IMR-90 (cell line): ENCODE data around the gene ABI3. TPM values are rescaled to one million over a fixed set of nuclear protein-coding genes. Genes with fewer than 3 reads are reported as not detected.

Source experiments
- ATAC-seq: fragments of 200-7000 bp; cut with Tn5 transposase; 2 replicates; pipeline ENCODE4 v1.9.1; 2020; ENCODE audit warnings: low read depth, mild to moderate bottlenecking, moderate library complexity
- BruUV-seq: library from RNA; stranded (reverse); fragments of 400-500 nt; replicated peaks from 2 replicates; lab custom pipeline; 2021; lab: Mats Ljungman, UMichigan
- CTCF ChIA-PET: fragments of 300-600 bp; formaldehyde crosslinking; extraction: SDS; loops from one replicate; lab custom pipeline; 2021; ENCODE audit warnings: antibody characterized with exemption; lab: Yijun Ruan, JAX
- POLR2A ChIA-PET: fragments of 300-600 bp; sonication (Branson Sonifier 250); formaldehyde crosslinking; loops from one replicate; lab custom pipeline; 2022; ENCODE audit warnings: antibody characterized with exemption; ENCODE audit not compliant: unreplicated experiment; lab: Charles Lee
- DNase-seq: peaks from one replicate; pipeline ENCODE4 v3.0.0; 2013
- H2AFZ ChIP-seq: replicated peaks from 2 replicates; pipeline ENCODE3; 2013; ENCODE audit warnings: low read length, mild to moderate bottlenecking; ENCODE audit not compliant: poor library complexity
- H2AK5ac ChIP-seq: 2 replicates; pipeline ENCODE4 v1.6.1; 2013; ENCODE audit warnings: low read depth, low read length, inconsistent platforms
- H2AK9ac ChIP-seq: replicated peaks from 2 replicates; pipeline ENCODE3; 2013; ENCODE audit warnings: mild to moderate bottlenecking, low read depth, low read length, moderate library complexity; ENCODE audit not compliant: poor library complexity
- H2BK120ac ChIP-seq: 2 replicates; pipeline ENCODE4 v1.6.1; 2013; ENCODE audit warnings: low read depth, low read length, inconsistent platforms
- H2BK15ac ChIP-seq: 3 replicates; pipeline ENCODE4 v1.6.1; 2013; ENCODE audit warnings: low read depth, low read length, inconsistent platforms
- H2BK20ac ChIP-seq: 2 replicates; pipeline ENCODE4 v1.6.1; 2013; ENCODE audit warnings: low read depth, mild to moderate bottlenecking, inconsistent platforms, low read length, moderate library complexity
- H2BK5ac ChIP-seq: 2 replicates; pipeline ENCODE4 v1.6.1; 2013; ENCODE audit warnings: mild to moderate bottlenecking, low read depth, low read length, inconsistent platforms; ENCODE audit not compliant: poor library complexity, severe bottlenecking
- H3K14ac ChIP-seq: replicated peaks from 2 replicates; pipeline ENCODE4 v1.6.1; 2013; ENCODE audit warnings: low read depth, low read length, inconsistent platforms
- H3K18ac ChIP-seq: 2 replicates; pipeline ENCODE4 v1.6.1; 2013; ENCODE audit warnings: low read depth, low read length, control low read depth
- H3K23ac ChIP-seq: 2 replicates; pipeline ENCODE4 v1.6.1; 2013; ENCODE audit warnings: low read depth, low read length, inconsistent platforms
- H3K27ac ChIP-seq: 2 replicates; pipeline ENCODE4 v1.5.1; 2013; ENCODE audit warnings: mild to moderate bottlenecking, control low read depth, low read length; ENCODE audit not compliant: insufficient read depth
- H3K27me3 ChIP-seq: 2 replicates; pipeline ENCODE4 v1.6.1; 2013; ENCODE audit warnings: low read length; ENCODE audit not compliant: control insufficient read depth, insufficient read depth
- H3K36me3 ChIP-seq: 2 replicates; pipeline ENCODE4 v1.6.1; 2013; ENCODE audit warnings: low read length, mixed read lengths; ENCODE audit not compliant: control insufficient read depth, insufficient read depth
- H3K4ac ChIP-seq: 2 replicates; pipeline ENCODE4 v1.6.1; 2013; ENCODE audit warnings: low read depth, low read length, inconsistent platforms
- H3K4me1 ChIP-seq: 2 replicates; pipeline ENCODE4 v1.6.1; 2013; ENCODE audit warnings: low read length, mixed read lengths; ENCODE audit not compliant: control insufficient read depth, insufficient read depth
- H3K4me2 ChIP-seq: 2 replicates; pipeline ENCODE4 v1.6.1; 2013; ENCODE audit warnings: low read depth, mild to moderate bottlenecking, control low read depth, low read length, moderate library complexity
- H3K4me3 ChIP-seq: 2 replicates; pipeline ENCODE4 v1.5.1; 2013; ENCODE audit warnings: low read depth, mild to moderate bottlenecking, control low read depth, low read length, moderate library complexity; ENCODE audit not compliant: insufficient read depth
- H3K56ac ChIP-seq: 2 replicates; pipeline ENCODE4 v1.6.1; 2013; ENCODE audit warnings: low read length, inconsistent platforms; ENCODE audit not compliant: insufficient read depth; ENCODE audit errors: extremely low read depth
- H3K79me1 ChIP-seq, 2 experiments: 2 replicates each; pipeline ENCODE4 v1.6.1; 2013; ENCODE audit warnings: low read length in 2 of 2, inconsistent platforms in 1 of 2, low read depth in 1 of 2
- H3K9ac ChIP-seq: 2 replicates; pipeline ENCODE4 v1.6.1; 2013; ENCODE audit warnings: low read depth, low read length, control low read depth
- H3K9me1 ChIP-seq: 2 replicates; pipeline ENCODE4 v1.6.1; 2013; ENCODE audit warnings: low read length, inconsistent platforms; ENCODE audit not compliant: insufficient read depth
- H3K9me3 ChIP-seq: 2 replicates; pipeline ENCODE4 v1.6.1; 2013; ENCODE audit warnings: low read length; ENCODE audit not compliant: control insufficient read depth, insufficient read depth
- H4K20me1 ChIP-seq: 2 replicates; pipeline ENCODE4 v1.6.1; 2013; ENCODE audit warnings: low read length, inconsistent platforms; ENCODE audit not compliant: insufficient read depth
- H4K5ac ChIP-seq: 2 replicates; pipeline ENCODE4 v1.6.1; 2013; ENCODE audit warnings: mild to moderate bottlenecking, low read depth, low read length, control low read depth
- H4K8ac ChIP-seq, 2 experiments: 2 replicates each; pipeline ENCODE4 v1.6.1; 2013; ENCODE audit warnings: low read depth in 2 of 2, low read length in 2 of 2, control low read depth in 1 of 2, inconsistent platforms in 1 of 2
- H4K91ac ChIP-seq: 2 replicates; pipeline ENCODE4 v1.6.1; 2013; ENCODE audit warnings: low read depth, low read length, inconsistent platforms; ENCODE audit not compliant: insufficient read depth
- CHD1 ChIP-seq: IDR thresholded peaks from 2 replicates; pipeline ENCODE4 v1.6.1; 2012; ENCODE audit warnings: low read depth, low read length, improper control_type of control experiment
- MAFK ChIP-seq: IDR thresholded peaks from 2 replicates; pipeline ENCODE4 v1.6.1; 2012; ENCODE audit warnings: low read depth, low read length, improper control_type of control experiment
- MAZ ChIP-seq: IDR thresholded peaks from 2 replicates; pipeline ENCODE4 v1.6.1; 2012; ENCODE audit warnings: low read depth, mild to moderate bottlenecking, low read length, improper control_type of control experiment, moderate library complexity, borderline replicate concordance
- NFE2L2 ChIP-seq: fragments of 150-350 bp; IDR thresholded peaks from 2 replicates; pipeline ENCODE4 v1.6.1; 2016; ENCODE audit warnings: low read depth, mild to moderate bottlenecking, low read length
- RCOR1 ChIP-seq: IDR thresholded peaks from 2 replicates; pipeline ENCODE4 v1.6.1; 2012; ENCODE audit warnings: mild to moderate bottlenecking, low read length, improper control_type of control experiment; ENCODE audit not compliant: insufficient replicate concordance
- SMC3 ChIP-seq: fragments of 150-350 bp; IDR thresholded peaks from 2 replicates; pipeline ENCODE4 v1.6.1; 2016; ENCODE audit warnings: low read depth, mild to moderate bottlenecking, antibody characterized with exemption, low read length, moderate library complexity
- WGBS, 2 experiments: methylation state at CpG; one replicate each; pipeline versions ENCODE4 v1.1.5 to v1.1.7; 2013; ENCODE audit warnings: missing lambda C conversion rate in 2 of 2; ENCODE audit not compliant: insufficient read length in 1 of 2; ENCODE audit errors: extremely low coverage in 2 of 2; 5-methylcytosine and 5-hydroxymethylcytosine counted together
- dilution Hi-C: fragments of 300-500 bp; cut with HindIII; formaldehyde crosslinking; loops from one replicate; pipeline ENCODE4 v1.14.3; 2018; ENCODE audit warnings: low sequenced_read_pairs; ENCODE audit not compliant: unreplicated experiment
- in situ Hi-C: fragments of 300-500 bp; cut with MboI; formaldehyde crosslinking; loops from 3 replicates; pipeline ENCODE4 v1.14.3; 2019; ENCODE audit warnings: low sequenced_read_pairs, inconsistent platforms, mixed read lengths
- intact Hi-C: fragments of 100-400 bp; cut with micrococcal nuclease; formaldehyde crosslinking; loops from 2 replicates; pipeline ENCODE4 v1.10.0; 2022
- polyA plus RNA-seq, 3 experiments: library from polyadenylated mRNA; depleted of rRNA; stranded (reverse); fragments of >200 nt; gene quantifications; 2 replicates each; pipeline ENCODE4 v1.2.3, GENCODE V29; 2012; ENCODE audit warnings: low replicate concordance in 1 of 3
- total RNA-seq: library from RNA; depleted of rRNA; stranded (reverse); fragments of >200 nt; gene quantifications from 2 replicates; pipeline ENCODE4 v1.2.3, GENCODE V29; 2012

ABI3 gene
- total and polyA plus RNA-seq, 2 of the 4 experiments (the other 2 are of a cell fraction) = 1.1 to 1.2 TPM

GRCh38 chr17:49214676-49215360 is 4.3 kb downstream of the ABI3 start:
- Histone ChIP-seq H3K9me1 (peaks cover 1% of the 10 kb centered on the region), H4K8ac (no peak overlapping the region), H3K4ac (no peak overlapping the region), H2BK20ac (no peak overlapping the region), H2BK15ac (no peak overlapping the region), H3K4me3 (no peak overlapping the region), H3K27ac (no peak overlapping the region), H2AK5ac (no peak overlapping the region), H3K56ac (no peak overlapping the region), H3K36me3 (no peaks in the 10 kb centered on the region), H3K4me2 (no peak overlapping the region), H2AFZ (no peak overlapping the region), H4K5ac (no peak overlapping the region), H3K18ac (no peak overlapping the region), H2BK120ac (no peak overlapping the region), H4K20me1 (no peaks in the 10 kb centered on the region), H3K9me3 (no peaks in the 10 kb centered on the region), H3K27me3 (peaks cover 3% of the 10 kb centered on the region; the same call in 1 of the 2 replicates), H2BK5ac (no peak overlapping the region), H3K79me1 (no peaks in the 10 kb centered on the region), H3K23ac (no peak overlapping the region), H2AK9ac (no peak overlapping the region), H3K4me1 (peaks cover 3% of the 10 kb centered on the region), H3K14ac (no peak overlapping the region), H4K91ac (no peak overlapping the region), H3K9ac (no peak overlapping the region)
- BruUV-seq = no TSS peak
- in situ Hi-C loops = no loop called here
- 88% methylated on average over 6 of the region's 12 CpGs; no CpG with 5 or more reads in 1 of the 2 experiments for WGBS, 2 experiments
- dilution Hi-C loops = no loop called here
- ChIA-PET CTCF (interaction anchor here (1.5 kb wide), 1 partner anchor 8 kb away, joined by 3 read pairs; no protein-coding TSS in a partner anchor), POLR2A (no interaction called here)
- DNase-seq (no peak), ATAC-seq (no peak)
- TF ChIP-seq SMC3 (no peak), MAZ (no peak), CHD1 (no peak), RCOR1 (no peak), MAFK (no peak), NFE2L2 (no peak)
- intact Hi-C loops = no loop called here
